ENCODE results near the gene ATP9A. TPM values are rescaled to one million over a fixed set of nuclear protein-coding genes. Genes with fewer than 3 reads are reported as not detected.

ATP9A gene
- total RNA-seq, 2 experiments from 2014 or later, result 1.0 to 1.2 TPM

DNA sequence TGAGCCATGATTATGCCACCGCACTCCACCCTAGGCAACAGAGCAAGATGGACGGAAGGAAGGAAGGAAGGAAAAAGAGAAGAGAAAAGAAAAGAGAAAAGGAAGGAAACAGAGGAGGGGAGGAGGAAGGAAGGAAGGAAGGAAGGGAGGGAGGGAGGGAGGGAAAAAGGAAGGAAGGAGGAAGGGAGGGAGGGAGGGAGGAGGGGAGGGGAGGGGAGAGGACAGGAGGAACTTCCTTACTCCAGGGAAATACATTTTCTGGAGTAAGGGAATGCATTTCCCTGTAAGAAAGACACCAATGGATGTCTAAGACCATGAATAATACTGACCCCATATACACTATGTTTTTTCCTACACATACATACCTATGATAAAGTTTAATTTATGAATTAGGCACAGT is 132.5 kb downstream of the ATP9A start:
- CTCF ChIA-PET, result interaction anchor here (1.7 kb wide), 1 partner anchor 12 kb away, joined by 7 read pairs; no protein-coding TSS in a partner anchor

GRCh38 chr20:51634877-51635276 is 133.3 kb downstream of the ATP9A start:
- DNase-seq, result no peak
- Mint-ChIP-seq H3K27me3 (peaks cover 12% of the 10 kb centered on the region), H3K4me3 (no peak overlapping the region), H3K36me3 (ENCODE audit: low read depth) (no peaks in the 10 kb centered on the region), H3K27ac (no peak overlapping the region), H3K4me1 (peaks cover 68% of the 10 kb centered on the region), H3K9me3 (no peaks in the 10 kb centered on the region)
- ChIA-PET POLR2A (no interaction called here), CTCF (no interaction called here)

More for the DNA sequence above, 132.5 kb downstream of the ATP9A start:
- peaks cover 12% of the 10 kb centered on the region for H3K27me3 Mint-ChIP-seq
- peak overlapping the region; percentile 58 for H3K27ac Mint-ChIP-seq
- no peaks in the 10 kb centered on the region for H3K36me3 Mint-ChIP-seq (ENCODE audit: low read depth)
- no peak for DNase-seq
- peaks cover 60% of the 10 kb centered on the region for H3K4me1 Mint-ChIP-seq
- no peak overlapping the region for H3K4me3 Mint-ChIP-seq
- POLR2A ChIA-PET, result no interaction called here
- H3K9me3 Mint-ChIP-seq, result no peaks in the 10 kb centered on the region

DNA sequence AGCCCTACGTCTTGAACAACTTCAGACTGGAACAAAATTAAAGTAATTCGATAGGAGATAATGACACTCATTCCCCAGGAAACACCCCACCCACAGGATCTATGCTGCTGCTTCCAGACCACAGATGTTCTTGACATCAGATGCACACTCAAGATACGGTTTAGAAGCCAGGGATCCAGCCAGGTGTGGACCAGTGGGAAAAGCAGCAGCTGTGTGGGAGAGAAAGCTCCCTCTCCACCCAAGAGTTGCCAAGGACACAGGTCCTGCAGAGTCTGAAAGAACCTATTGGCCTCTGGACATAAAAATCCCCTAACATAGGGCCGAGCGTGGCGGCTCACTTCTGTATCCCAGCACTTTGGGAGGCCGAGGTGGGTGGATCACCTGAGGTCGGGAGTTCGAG is 133.9 kb downstream of the ATP9A start:
- no peak for DNase-seq
- ChIA-PET CTCF (interaction anchor here (1.2 to 1.7 kb wide), 2 partner anchors 10 to 20 kb away, joined by 3 to 4 read pairs; no protein-coding TSS in a partner anchor), POLR2A (no interaction called here)
- H3K4me1 Mint-ChIP-seq, result peaks cover 73% of the 10 kb centered on the region
- H3K36me3 Mint-ChIP-seq (ENCODE audit: low read depth), result no peaks in the 10 kb centered on the region
- H3K27me3 Mint-ChIP-seq, result peaks cover 12% of the 10 kb centered on the region
- no peak overlapping the region for H3K4me3 Mint-ChIP-seq
- H3K27ac Mint-ChIP-seq, result no peak overlapping the region
- no peaks in the 10 kb centered on the region for H3K9me3 Mint-ChIP-seq

DNA sequence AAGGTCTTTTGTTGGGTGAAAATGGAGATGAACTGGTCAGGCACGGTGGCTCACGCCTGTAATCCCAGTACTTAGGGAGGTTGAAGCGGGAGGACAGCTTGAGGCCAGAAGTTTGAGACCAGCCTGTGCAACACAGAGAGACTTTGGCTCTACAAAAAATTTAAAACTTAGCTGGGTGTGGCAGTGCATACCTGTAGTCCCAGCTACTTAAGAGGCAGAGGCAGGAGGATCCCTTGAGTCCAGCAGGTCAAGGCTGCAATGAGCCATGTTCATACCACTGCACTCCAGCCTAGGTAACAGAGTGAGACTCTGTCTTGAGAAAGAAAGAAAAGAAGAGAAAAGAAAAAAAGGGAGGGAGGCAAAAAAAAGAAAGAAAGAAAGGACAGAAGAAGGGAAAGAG is 134.8 kb downstream of the ATP9A start:
- H3K4me1 Mint-ChIP-seq, result peaks cover 74% of the 10 kb centered on the region
- no peaks in the 10 kb centered on the region for H3K36me3 Mint-ChIP-seq (ENCODE audit: low read depth)
- no peaks in the 10 kb centered on the region for H3K9me3 Mint-ChIP-seq
- no peak overlapping the region for H3K4me3 Mint-ChIP-seq
- ChIA-PET POLR2A (interaction anchor here (0.7 kb wide), 1 partner anchor 440 kb away, joined by 3 read pairs; no protein-coding TSS in a partner anchor), CTCF (interaction anchor here (1.2 to 1.7 kb wide), 2 partner anchors 9 to 19 kb away, joined by 3 to 4 read pairs; no protein-coding TSS in a partner anchor)
- no peak overlapping the region for H3K27ac Mint-ChIP-seq
- peaks cover 12% of the 10 kb centered on the region for H3K27me3 Mint-ChIP-seq
- DNase-seq, result no peak

GRCh38 chr20:51631953-51632352 is 136.2 kb downstream of the ATP9A start:
- ChIA-PET CTCF (no interaction called here), POLR2A (no interaction called here)
- H3K27ac Mint-ChIP-seq, result no peak overlapping the region
- peaks cover 7% of the 10 kb centered on the region for H3K27me3 Mint-ChIP-seq
- peaks cover 72% of the 10 kb centered on the region for H3K4me1 Mint-ChIP-seq
- no peak for DNase-seq
- no peaks in the 10 kb centered on the region for H3K36me3 Mint-ChIP-seq (ENCODE audit: low read depth)
- no peaks in the 10 kb centered on the region for H3K9me3 Mint-ChIP-seq
- H3K4me3 Mint-ChIP-seq, result no peak overlapping the region

DNA sequence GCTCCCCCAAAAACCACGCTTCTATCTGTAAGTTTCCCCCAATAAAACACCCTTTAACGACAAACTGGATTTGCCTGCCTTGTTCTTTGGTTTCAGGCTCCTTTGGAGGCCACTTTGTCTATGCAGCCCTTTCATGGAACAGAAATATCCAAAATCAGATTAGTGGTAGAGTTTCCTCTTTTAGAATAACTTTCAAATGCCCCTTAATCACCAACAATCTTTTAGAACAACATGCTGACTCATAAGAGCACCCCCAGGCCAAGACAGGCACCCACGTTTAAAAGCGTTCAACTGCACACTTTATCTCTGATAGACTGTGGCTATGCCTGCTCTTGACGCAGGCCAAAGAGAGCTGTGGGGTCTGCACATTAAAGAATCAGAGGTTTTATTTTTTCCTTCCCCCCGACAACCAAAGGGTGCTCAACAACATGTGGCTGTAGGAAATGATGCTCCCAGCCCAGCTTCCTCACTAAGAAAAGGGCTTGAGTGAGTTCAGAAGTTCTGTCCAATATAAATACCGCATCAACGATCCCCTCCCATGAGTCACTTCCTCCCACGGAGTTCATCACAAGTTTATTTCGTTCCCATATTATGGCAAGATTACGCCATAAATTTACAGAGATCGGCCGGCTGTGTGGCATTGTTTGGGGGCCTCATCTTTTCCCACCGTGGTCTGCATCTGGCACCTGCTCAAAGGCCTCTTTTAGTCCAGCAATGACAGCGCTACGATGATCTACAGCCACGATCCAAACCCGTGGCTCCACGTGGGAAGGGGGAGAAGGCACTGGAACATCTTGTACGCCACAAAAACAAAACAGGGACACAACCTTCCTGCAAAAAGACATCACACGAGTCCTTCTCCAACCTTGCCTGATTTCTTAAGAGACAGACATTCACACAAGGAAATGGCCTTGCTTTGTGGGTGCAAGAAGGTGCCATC is 136.9 kb downstream of the ATP9A start:
- Mint-ChIP-seq H3K4me3 (peak overlapping the region; percentile 13), H3K27ac (peak overlapping the region; percentile 72), H3K4me1 (peaks cover 69% of the 10 kb centered on the region), H3K27me3 (peaks cover 7% of the 10 kb centered on the region), H3K9me3 (no peaks in the 10 kb centered on the region), H3K36me3 (ENCODE audit: low read depth) (no peaks in the 10 kb centered on the region)
- POLR2A ChIA-PET, result no interaction called here
- peak; percentile 45 for DNase-seq
- CTCF ChIA-PET, result interaction anchor here (0.6 kb wide), 1 partner anchor 206 kb away, joined by 4 read pairs; no protein-coding TSS in a partner anchor

GRCh38 chr20:51629399-51630058 is 138.7 kb downstream of the ATP9A start:
- H3K27me3 Mint-ChIP-seq, result peaks cover 7% of the 10 kb centered on the region
- H3K4me3 Mint-ChIP-seq, result no peak overlapping the region
- peak overlapping the region; percentile 44 for H3K27ac Mint-ChIP-seq
- H3K36me3 Mint-ChIP-seq (ENCODE audit: low read depth), result no peaks in the 10 kb centered on the region
- no peaks in the 10 kb centered on the region for H3K9me3 Mint-ChIP-seq
- DNase-seq, result no peak
- ChIA-PET POLR2A (no interaction called here), CTCF (no interaction called here)
- H3K4me1 Mint-ChIP-seq, result peaks cover 55% of the 10 kb centered on the region

DNA sequence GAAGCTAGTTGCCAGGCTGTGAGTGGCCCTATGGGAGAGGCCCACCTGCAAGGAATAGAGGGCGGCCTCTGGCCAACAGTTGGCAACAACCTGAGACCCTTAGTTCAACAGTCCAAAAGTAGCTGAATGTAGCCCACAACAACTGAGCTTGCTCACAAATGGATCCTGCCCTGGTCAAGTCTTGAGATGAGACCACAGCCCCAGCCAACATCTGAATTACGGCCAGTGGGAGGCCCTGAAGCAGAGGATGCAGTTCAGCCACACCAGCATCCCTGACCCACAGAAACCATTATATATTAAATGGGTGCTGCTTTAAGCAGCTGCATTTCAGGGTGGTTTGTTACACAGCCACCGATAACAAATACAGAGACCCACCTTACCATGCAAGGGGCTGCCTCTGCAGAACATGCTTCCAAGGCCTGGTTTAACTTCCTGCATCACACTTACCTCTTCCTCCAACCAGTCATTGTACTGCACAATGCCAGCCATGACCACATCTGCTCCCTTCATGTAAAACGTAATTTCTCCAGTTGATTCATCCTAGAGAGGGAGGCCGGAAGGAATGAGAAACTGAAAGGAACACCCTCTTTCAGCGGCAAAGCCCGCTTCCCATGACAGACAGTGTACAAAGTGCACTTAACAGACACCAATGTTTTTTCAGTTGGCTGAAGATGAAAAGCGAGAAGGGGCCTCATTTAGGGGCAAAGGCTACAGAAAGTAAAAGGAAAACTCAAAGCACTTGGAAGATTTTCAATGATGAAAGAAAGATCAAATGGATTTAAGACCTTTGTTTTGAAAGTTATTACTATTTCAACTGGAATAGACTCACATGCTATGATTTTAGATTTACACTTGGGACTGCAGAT is 139.4 kb downstream of the ATP9A start:
- CTCF ChIA-PET, result no interaction called here
- H3K4me3 Mint-ChIP-seq, result peak overlapping the region; percentile 1

GRCh38 chr20:51627586-51627985 is 140.6 kb downstream of the ATP9A start:
- peaks cover 2% of the 10 kb centered on the region for H3K27me3 Mint-ChIP-seq
- no peak for DNase-seq
- ChIA-PET POLR2A (no interaction called here), CTCF (interaction anchor here (0.7 to 2.1 kb wide), 3 partner anchors 60 to 530 kb away, joined by 3 to 4 read pairs (median 3); no protein-coding TSS in a partner anchor)
- H3K4me1 Mint-ChIP-seq, result peaks cover 52% of the 10 kb centered on the region
- no peaks in the 10 kb centered on the region for H3K9me3 Mint-ChIP-seq
- no peaks in the 10 kb centered on the region for H3K36me3 Mint-ChIP-seq (ENCODE audit: low read depth)
- no peak overlapping the region for H3K4me3 Mint-ChIP-seq
- no peak overlapping the region for H3K27ac Mint-ChIP-seq

More for the DNA sequence above, 139.4 kb downstream of the ATP9A start:
- H3K9me3 Mint-ChIP-seq, result no peaks in the 10 kb centered on the region
- H3K36me3 Mint-ChIP-seq (ENCODE audit: low read depth), result no peaks in the 10 kb centered on the region
- H3K4me1 Mint-ChIP-seq, result peaks cover 58% of the 10 kb centered on the region
- peaks cover 7% of the 10 kb centered on the region for H3K27me3 Mint-ChIP-seq
- peak; percentile 33 for DNase-seq
- H3K27ac Mint-ChIP-seq, result peak overlapping the region; percentile 40
- POLR2A ChIA-PET, result interaction anchor here (0.9 kb wide), 1 partner anchor 9 kb away, joined by 3 read pairs; no protein-coding TSS in a partner anchor

DNA sequence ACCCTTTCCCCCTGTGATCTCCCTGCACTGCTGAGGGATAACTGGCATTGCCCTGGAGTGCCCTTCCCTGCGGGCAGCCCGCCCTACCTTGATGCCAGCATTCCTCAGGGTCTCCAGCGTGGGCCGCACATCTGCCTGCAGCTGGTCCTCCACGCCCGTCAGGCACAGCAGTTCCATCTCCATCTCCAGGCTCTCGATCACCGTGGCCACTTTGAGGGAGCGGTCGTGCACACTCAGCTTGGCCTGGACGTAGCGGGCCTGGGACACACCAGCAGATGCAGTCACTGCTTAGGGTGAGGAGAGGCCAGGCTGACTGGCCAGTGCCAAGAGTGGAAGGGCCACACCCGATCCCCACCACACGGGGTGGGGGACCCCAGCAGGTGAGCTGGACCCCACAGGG is 143.1 kb downstream of the ATP9A start:
- ChIA-PET CTCF (interaction anchor here (0.7 to 2.8 kb wide), 5 partner anchors 31 to 643 kb away, joined by 3 to 10 read pairs (median 7); no protein-coding TSS in a partner anchor), POLR2A (no interaction called here)
- Mint-ChIP-seq H3K4me3 (no peak overlapping the region), H3K27me3 (no peaks in the 10 kb centered on the region), H3K4me1 (peaks cover 29% of the 10 kb centered on the region), H3K27ac (no peak overlapping the region), H3K9me3 (no peaks in the 10 kb centered on the region), H3K36me3 (ENCODE audit: low read depth) (no peaks in the 10 kb centered on the region)
- no peak for DNase-seq

- Mint-ChIP-seq H3K27ac (no peak overlapping the region), H3K9me3 (no peaks in the 10 kb centered on the region), H3K27me3 (no peaks in the 10 kb centered on the region), H3K4me1 (peaks cover 24% of the 10 kb centered on the region), H3K4me3 (no peak overlapping the region), H3K36me3 (ENCODE audit: low read depth) (no peaks in the 10 kb centered on the region)
- DNase-seq, result peak; percentile 76
- ChIA-PET POLR2A (no interaction called here), CTCF (interaction anchor here (0.5 to 2.9 kb wide), 14 partner anchors 8 to 642 kb away, joined by 3 to 13 read pairs (median 4); no protein-coding TSS in a partner anchor)
These were observed 143.9 kb downstream of the ATP9A start for GRCh38 chr20:51624157-51624731.

- Mint-ChIP-seq H3K36me3 (ENCODE audit: low read depth) (no peaks in the 10 kb centered on the region), H3K4me3 (no peak overlapping the region), H3K9me3 (no peaks in the 10 kb centered on the region), H3K27ac (no peak overlapping the region), H3K27me3 (no peaks in the 10 kb centered on the region), H3K4me1 (peaks cover 16% of the 10 kb centered on the region)
- POLR2A ChIA-PET, result interaction anchor here (1.8 kb wide), 1 partner anchor 15 kb away, joined by 4 read pairs; no protein-coding TSS in a partner anchor
- CTCF ChIA-PET, result interaction anchor here (0.8 to 2.9 kb wide), 12 partner anchors 9 to 636 kb away, joined by 3 to 13 read pairs (median 5); no protein-coding TSS in a partner anchor
- DNase-seq, result no peak
These were observed 144.9 kb downstream of the ATP9A start for GRCh38 chr20:51623255-51623654.
